ENCODE data around the gene KPNA5. TPM values are rescaled to one million over a fixed set of nuclear protein-coding genes. Genes with fewer than 3 reads are reported as not detected.
"Not testable (repeated sequence)": the region's sequence is repeated elsewhere in the genome, so short reads cannot be mapped to it uniquely, and the experiment has no call there.

Gene KPNA5
- 8.6 and 9.9 TPM in 2 replicates for total RNA-seq (2014; rRNA removed; shearing (Covaris generic))
- polyA plus RNA-seq (2015; cell fraction: cytosol; rRNA removed), result 2.3 and 6.0 TPM in 2 replicates
- polyA plus RNA-seq (2015; cell fraction: nucleus; rRNA removed), result 7.2 and 11.4 TPM in 2 replicates

DNA sequence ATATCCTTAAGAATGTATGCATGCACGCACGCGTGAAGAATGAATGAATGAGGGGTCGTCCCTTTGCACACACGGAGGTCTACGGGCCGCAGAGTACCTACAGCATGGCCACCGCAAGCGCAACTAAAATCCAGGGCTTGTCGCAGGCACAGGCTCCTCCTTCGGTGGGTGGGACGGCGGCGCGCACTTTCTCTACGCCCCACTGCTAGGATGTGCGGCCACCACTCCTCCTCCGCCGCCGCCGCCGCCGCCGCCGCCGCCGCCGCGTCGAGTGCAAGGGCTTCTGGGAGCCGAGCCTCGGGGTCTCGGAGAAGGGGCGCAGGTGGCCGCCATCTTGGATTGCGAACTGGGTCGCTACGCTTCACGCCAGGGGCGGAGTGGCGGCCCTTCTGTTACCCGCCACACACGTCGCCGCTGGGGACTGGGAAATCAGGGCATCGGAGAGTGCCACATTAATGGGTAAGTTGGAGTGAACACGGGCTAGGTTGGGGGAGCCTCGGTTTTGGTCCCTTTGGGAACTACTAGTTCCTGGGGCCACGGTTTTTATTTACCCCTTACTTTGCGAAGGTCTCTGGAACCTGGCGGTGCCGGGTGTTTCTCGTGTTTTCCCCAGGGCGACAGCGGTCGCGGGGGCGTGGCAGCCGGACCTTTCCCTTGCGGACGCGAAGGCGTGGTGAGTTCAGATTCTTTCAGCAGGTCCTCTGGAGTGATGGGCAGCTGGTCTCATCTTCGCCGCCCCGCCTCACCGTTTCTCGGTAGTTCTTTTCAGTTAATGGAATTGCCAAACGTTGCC is at the start of gene KPNA5:
Gene KPNA5, plus strand, starts transcription at position 332 of the 793 bp plus-strand sequence. Its CDS starts 124 bp downstream, at position 456.
- in situ Hi-C loops (cut with HindIII; ENCODE audit: low pct_unique_long_range_greater_than_20kb, low sequenced_read_pairs), result no loop called here
- DNase-seq (ENCODE audit: low read depth, low spot score), result peak; percentile 92

DNA sequence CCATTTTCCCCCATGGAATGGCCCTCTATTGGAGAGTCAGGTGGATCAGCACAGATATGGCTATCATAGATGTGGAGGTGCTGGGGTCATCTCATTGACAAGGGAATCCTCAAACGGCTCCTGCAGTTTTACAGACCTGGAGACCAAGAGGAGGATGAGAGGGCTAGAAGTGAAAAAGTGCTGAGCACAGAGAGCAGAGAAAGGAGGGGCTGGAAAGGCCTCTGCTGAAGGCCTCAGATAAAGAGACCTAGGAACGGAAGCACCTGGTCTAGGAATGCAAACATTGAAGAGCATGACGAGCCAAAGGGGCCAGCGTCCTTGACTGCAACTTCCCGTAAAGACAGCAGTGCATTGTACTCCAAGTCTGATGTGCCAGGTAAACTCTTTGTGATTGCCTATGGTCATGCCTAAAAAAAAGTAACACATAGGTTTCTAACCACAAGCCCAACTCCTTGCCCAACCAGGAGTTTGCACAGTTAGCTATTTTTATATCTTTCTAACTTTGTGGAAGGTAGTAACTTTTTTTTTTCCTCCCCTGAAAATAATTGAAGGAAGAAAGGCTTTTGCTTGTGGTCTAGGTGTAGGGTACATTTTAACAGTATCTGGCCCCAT is 49.5 kb upstream of the KPNA5 start:
- in situ Hi-C loops (cut with HindIII; ENCODE audit: low pct_unique_long_range_greater_than_20kb, low sequenced_read_pairs), result no loop called here
- no peak for DNase-seq (ENCODE audit: low read depth, low spot score)

DNA sequence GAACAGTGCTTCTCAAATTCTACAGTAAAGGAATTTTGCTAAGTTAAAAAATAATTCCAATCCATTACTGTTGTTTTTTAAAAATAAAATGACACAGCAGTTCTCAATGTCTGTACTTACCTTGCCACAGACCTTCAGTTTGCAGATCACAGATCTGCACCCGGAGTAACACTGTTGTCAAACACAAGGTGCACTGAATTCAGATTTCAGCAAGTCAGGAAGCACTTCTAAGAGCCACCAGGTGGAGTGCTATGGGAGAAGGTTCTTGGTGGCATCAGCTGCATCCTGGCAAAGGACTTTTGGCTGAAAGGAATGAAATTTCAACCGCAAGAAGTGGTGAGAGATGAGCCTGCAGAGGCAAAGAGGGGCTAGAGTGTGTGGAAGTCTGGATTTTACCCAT is 47.3 kb upstream of the KPNA5 start:
- in situ Hi-C loops (cut with HindIII; ENCODE audit: low pct_unique_long_range_greater_than_20kb, low sequenced_read_pairs), result no loop called here
- DNase-seq (ENCODE audit: low read depth, low spot score), result peak; percentile 15

DNA sequence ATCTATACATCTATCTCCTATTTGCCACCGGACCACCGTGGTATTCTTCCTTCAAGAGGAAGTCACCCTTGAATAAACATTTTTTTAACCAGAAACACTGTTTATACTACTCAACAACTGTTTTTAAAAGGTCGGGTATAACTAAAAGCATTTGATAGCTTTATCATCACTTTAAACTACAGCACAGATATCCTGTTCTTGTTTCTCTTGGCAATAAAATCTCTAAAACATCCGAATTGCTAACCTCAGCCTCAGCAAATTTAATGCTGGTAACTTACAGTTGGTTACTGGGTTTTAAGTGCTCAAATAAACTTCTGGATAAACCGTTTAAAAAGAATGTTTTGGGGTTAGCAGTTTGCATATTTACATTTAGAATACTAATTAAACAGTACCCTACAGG is 32.9 kb upstream of the KPNA5 start:
- DNase-seq (ENCODE audit: low read depth, low spot score), result no peak
- in situ Hi-C loops (cut with HindIII; ENCODE audit: low pct_unique_long_range_greater_than_20kb, low sequenced_read_pairs), result no loop called here

DNA sequence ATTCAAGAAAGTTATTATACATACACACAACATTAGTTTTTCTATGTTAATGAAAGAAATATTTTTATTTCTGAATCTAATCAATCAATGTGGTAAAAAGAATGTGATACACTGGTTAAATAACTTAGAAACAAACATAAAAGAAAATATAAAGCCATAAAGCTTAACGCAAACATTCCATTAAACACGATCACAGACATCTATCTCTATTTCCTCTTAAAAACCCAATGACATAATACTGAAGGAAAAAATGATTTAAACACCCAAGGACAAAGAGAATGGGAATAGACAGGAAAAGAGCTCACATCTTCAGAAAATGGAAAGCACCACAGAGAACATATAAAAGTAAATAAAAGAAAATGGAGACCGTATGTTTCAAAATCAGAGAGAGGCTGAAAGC is 31.9 kb upstream of the KPNA5 start:
- in situ Hi-C loops (cut with HindIII; ENCODE audit: low pct_unique_long_range_greater_than_20kb, low sequenced_read_pairs), result no loop called here
- DNase-seq (ENCODE audit: low read depth, low spot score), result no peak

DNA sequence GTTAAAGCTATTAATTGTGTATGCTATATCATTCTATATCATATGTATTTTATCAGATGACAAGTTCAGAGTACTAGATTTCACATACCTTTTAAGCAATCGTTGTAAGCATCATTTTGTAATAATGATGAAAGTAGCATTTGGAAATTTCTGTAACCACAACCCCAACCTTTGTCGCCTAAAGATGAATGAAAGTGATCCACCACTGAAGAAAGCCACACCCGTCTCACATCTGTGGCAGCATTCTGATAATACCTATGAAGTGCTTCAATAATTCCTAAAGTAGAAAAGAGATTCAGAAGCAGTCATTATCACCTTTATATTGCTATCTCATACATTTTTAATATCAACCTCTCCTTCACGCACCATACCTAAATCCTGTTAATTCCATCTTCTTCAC is 29.1 kb upstream of the KPNA5 start:
- DNase-seq (ENCODE audit: low read depth, low spot score), result no peak
- in situ Hi-C loops (cut with HindIII; ENCODE audit: low pct_unique_long_range_greater_than_20kb, low sequenced_read_pairs), result no loop called here

DNA sequence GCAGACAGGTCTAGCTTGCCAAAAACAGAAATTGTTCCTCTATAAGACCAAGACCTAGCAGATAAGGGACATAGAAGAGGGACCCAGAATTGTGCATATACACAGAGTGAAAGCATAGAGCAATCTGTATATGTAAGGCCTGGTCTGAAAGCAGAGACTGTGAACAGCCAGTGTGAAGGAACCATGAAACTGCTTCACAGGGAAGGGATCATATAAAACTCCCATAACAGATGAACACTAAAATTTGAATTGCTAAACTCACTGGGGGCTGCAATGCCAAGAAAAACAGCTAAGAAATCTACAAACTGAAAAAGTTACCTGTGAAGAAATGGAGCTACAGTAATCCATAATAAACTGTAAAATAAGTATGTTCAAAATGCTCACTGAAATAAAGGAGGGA is 19.4 kb upstream of the KPNA5 start:
- in situ Hi-C loops (cut with HindIII; ENCODE audit: low pct_unique_long_range_greater_than_20kb, low sequenced_read_pairs), result no loop called here
- DNase-seq (ENCODE audit: low read depth, low spot score), result no peak

DNA sequence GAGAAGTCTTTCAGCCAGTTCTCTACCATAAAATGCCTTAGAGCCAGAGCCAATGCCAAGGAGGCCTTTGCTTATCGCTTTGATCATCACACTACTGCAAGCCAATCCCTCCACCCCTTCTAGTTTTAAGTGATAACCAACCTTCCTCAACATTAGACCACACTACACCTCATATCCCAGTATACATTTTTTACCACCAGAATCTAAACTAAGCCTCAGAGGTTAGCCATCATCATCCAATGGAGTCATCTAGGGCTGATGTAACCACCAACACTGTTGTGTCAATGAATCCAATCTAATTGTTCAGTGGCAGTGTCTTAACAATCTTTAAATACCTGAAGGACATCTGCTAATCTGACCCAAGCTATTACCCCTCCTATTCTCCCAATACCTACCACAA is 18.8 kb upstream of the KPNA5 start:
- in situ Hi-C loops (cut with HindIII; ENCODE audit: low pct_unique_long_range_greater_than_20kb, low sequenced_read_pairs), result no loop called here
- no peak for DNase-seq (ENCODE audit: low read depth, low spot score)

DNA sequence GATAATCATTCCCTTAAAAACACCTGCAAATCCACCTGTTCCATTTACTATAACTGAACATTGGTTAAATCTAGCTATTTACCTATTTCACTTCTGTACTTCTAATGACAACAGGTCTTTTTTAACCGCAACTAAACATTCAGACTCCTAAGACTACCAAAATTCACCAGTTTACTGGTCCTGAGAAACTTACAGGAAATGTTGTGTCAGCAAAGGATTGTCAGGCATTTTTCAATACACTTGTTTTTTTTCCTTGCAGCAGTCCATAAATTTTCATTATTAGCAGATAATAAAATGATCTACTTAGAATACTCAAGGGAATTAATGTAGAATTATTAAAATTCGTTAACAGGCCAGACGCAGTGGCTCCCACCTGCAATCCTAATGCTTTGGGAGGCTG is 17.7 kb upstream of the KPNA5 start:
- in situ Hi-C loops (cut with HindIII; ENCODE audit: low pct_unique_long_range_greater_than_20kb, low sequenced_read_pairs), result no loop called here
- DNase-seq (ENCODE audit: low read depth, low spot score), result no peak

DNA sequence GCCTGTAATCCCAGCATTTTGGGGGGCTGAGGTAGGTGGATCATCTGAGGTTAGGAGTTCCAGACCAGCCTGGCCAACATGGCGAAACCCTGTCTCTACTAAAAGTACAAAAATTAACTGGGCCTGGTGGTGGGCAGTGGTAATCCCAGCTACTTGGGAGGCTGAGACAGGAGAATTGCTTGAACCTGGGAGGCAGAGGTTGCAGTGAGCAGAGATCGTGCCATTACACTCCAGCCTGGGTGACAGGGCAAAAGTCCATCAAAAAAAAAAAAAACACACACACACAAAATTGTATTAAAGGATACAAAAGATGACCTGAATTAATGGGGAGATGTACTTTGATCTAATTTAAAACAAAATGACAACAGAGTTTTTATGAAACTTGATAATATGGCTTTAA is 16.8 kb upstream of the KPNA5 start:
- DNase-seq (ENCODE audit: low read depth, low spot score); in situ Hi-C loops (cut with HindIII; ENCODE audit: low pct_unique_long_range_greater_than_20kb, low sequenced_read_pairs): not testable (repeated sequence)

DNA sequence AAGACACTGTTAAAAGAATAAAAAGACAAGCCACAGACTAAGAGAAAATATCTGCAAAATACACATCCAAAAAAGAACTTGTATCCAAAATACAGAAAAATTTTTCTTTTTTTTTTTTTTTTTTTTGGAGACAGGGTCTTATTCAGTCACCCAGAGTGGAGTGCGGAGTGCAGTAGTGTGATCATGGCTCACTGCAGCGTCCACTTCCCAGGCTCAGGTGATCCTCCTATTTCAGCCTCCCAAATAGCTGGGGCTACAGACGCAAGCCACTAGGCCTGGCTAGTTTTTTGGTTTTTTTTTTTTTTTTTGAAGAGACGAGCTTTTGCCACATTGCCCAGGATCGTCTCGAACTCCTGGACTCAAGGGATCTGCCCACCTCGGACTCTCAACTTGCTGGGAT is 15.5 kb upstream of the KPNA5 start:
- in situ Hi-C loops (cut with HindIII; ENCODE audit: low pct_unique_long_range_greater_than_20kb, low sequenced_read_pairs), result no loop called here

DNA sequence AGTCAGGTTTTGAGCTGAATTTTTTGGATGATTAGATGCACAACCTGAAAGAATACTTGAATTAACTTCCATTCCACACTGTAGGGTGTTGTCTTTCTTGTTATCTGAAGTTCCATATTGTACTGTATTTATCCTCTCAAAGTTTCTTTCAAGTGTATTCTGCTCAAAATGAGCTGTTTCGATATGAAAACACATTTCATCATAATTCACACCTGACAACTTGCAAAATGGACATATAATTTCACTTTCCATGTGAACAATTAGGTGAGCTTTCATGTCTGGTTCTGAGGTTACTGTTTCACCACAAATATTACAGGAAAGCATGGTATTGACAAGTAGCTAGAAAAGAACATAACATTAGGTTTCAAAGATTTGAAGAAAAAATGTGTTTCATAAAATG is 14.1 kb upstream of the KPNA5 start:
- no peak for DNase-seq (ENCODE audit: low read depth, low spot score)
- in situ Hi-C loops (cut with HindIII; ENCODE audit: low pct_unique_long_range_greater_than_20kb, low sequenced_read_pairs), result no loop called here

More for the DNA sequence above, 15.5 kb upstream of the KPNA5 start:
- DNase-seq (ENCODE audit: low read depth, low spot score), result no peak

DNA sequence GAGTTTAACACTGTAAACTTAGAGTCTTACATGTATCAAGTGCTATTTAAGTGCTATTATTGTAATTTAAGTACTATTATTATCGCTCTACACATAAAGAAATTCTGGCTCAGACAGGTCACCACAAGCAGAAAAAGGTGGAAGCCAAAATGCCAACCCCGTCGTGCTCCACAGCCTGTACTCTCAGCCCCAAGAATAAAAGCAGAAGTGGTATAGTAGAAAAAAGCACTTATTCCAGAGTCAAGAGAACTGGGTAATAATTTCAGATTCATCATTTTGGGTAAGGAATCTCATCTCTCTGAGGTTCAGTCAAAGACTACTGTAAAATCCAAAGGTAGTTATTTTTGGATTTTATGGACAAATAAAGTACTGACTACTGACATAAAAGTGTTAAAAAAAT is 13.4 kb upstream of the KPNA5 start:
- DNase-seq (ENCODE audit: low read depth, low spot score), result no peak
- in situ Hi-C loops (cut with HindIII; ENCODE audit: low pct_unique_long_range_greater_than_20kb, low sequenced_read_pairs), result no loop called here

DNA sequence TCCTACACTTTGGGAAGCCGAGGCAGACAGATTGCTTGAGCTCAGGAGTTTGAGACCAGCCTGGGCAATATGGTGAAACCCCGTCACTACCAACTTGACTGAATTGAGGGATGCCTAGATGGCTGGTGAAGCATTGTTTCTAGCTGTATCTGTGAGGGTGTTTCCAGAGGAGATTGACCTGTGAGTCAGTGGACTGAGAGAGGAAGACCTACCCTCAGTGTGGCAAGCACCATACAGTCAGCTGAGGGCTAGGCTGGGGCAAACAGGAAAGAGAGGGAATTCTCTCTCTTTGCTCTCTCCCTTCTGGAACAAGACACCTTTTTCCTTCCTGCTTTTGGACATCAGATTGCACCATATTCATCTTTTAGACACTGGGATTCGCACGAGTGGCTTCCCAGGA is 8.7 kb upstream of the KPNA5 start:
- DNase-seq (ENCODE audit: low read depth, low spot score), result no peak
- in situ Hi-C loops (cut with HindIII; ENCODE audit: low pct_unique_long_range_greater_than_20kb, low sequenced_read_pairs), result no loop called here

DNA sequence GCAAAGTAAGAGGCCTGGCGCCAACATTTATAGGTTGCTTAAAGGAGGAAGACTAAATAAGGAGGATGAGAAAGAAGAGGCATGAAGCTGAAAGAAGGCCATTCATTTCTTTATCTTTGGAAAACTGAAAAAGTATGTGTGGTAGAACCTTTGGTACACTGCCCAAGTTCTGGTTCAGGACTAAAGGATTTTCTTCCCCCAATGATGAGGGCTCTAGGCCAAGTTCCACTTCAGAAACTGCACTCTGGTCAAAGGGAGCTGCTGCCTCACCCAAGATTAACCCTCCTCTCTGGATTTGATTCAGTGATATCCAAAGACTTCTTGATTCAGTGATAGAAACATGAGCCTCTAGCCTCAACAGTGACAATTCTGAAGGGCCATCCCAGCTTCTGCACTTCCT is 5.0 kb upstream of the KPNA5 start:
- in situ Hi-C loops (cut with HindIII; ENCODE audit: low pct_unique_long_range_greater_than_20kb, low sequenced_read_pairs), result no loop called here
- no peak for DNase-seq (ENCODE audit: low read depth, low spot score)

DNA sequence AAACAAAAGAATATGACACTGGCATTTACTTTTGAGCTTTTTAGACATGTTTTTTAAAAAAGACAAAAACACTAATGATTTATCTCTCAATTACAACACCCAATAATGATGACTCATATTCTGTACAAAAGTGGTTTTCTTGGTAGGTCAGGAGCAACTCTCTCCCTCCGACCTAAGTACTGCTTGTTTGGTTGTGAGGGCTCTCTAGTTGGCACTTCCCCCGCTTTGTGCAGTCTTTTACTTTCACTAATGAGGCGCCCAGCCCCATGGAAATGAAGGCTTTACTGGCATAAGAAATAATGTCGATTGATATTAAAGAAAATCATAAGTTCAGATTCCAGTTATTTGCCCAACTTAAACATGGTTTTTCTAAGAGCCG is 1.3 kb downstream of the KPNA5 start:
- in situ Hi-C loops (cut with HindIII; ENCODE audit: low pct_unique_long_range_greater_than_20kb, low sequenced_read_pairs), result no loop called here
- DNase-seq (ENCODE audit: low read depth, low spot score), result no peak

DNA sequence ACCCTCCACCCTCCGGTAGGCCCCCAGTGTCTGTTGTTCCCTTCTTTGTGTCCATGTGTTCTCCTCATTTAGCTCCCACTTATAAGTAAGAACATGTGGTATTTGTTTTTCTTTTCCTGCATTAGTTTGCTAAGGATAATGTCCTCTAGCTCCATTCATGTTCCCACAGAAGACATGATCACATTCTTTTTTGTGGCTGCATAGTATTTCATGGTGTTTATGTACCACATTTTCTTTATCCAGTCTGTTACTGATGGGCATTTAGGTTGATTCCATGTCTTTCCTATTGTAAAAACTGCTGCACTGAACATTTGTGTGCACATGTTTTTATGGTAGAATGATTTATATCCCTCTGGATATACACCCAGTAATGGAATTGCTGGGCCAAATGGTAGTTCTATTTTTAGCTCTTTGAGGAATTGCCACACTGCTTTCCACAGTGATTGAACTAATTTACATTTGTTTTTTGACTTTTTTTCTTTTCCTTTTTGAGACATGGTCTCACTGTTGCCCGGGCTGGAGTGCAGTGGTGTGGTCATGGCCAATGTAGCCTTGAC is 4.5 kb downstream of the KPNA5 start:
- DNase-seq (ENCODE audit: low read depth, low spot score), result no peak
- in situ Hi-C loops (cut with HindIII; ENCODE audit: low pct_unique_long_range_greater_than_20kb, low sequenced_read_pairs), result no loop called here

DNA sequence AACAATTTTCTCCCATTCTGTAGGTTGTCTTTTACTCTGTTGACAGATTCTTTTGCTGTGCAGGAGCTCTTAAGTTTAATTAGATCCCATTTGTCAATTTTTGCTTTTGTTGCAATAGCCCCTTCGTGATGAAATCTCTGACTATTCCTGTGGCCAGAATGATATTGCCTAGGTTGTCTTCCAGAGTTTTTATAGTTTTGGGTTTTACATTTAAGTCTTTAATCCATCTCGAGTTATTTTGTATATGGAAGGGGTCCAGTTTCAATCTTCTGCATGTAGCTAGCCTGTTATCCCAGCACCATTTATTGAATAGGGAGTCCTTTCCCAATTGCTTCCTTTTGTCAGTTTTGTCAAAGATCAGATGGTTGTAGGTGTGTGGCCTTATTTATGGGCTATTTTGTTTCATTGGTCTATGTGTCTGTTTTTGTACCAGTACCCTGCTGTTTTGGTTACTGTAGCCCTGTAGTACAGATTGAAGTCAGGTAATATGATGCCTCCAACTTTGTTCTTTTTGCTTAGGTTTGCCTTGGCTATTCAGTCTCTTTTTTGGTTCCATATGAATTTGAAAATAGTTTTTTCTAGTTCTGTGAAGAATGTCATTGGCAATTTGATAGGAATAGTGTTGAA is 5.6 kb downstream of the KPNA5 start:
- in situ Hi-C loops (cut with HindIII; ENCODE audit: low pct_unique_long_range_greater_than_20kb, low sequenced_read_pairs); DNase-seq (ENCODE audit: low read depth, low spot score): not testable (repeated sequence)
